ENCODE data around the gene PDK2.

PDK2 gene

GRCh38 chr17:50112694-50113093 is 17.5 kb downstream of the PDK2 start:
- Histone ChIP-seq H3K27me3 (ENCODE audit: control insufficient read depth, insufficient read depth, low read length) (no peaks in the 10 kb centered on the region), H3K36me3 (ENCODE audit: control insufficient read depth, insufficient read depth, low read length) (no peaks in the 10 kb centered on the region), H3K4me3 (ENCODE audit: low read depth, low read length) (no peak overlapping the region), H3K79me2 (no peaks in the 10 kb centered on the region), H3K9ac (no peak overlapping the region), H3K4me1 (peaks cover 20% of the 10 kb centered on the region), H2AFZ (no peak overlapping the region), H3K27ac (peak overlapping the region; percentile 59), H3K9me3 (ENCODE audit: control insufficient read depth, low read length) (no peaks in the 10 kb centered on the region), H3K4me2 (ENCODE audit: low read length) (no peak overlapping the region)
- TF ChIP-seq, protein P1, sequence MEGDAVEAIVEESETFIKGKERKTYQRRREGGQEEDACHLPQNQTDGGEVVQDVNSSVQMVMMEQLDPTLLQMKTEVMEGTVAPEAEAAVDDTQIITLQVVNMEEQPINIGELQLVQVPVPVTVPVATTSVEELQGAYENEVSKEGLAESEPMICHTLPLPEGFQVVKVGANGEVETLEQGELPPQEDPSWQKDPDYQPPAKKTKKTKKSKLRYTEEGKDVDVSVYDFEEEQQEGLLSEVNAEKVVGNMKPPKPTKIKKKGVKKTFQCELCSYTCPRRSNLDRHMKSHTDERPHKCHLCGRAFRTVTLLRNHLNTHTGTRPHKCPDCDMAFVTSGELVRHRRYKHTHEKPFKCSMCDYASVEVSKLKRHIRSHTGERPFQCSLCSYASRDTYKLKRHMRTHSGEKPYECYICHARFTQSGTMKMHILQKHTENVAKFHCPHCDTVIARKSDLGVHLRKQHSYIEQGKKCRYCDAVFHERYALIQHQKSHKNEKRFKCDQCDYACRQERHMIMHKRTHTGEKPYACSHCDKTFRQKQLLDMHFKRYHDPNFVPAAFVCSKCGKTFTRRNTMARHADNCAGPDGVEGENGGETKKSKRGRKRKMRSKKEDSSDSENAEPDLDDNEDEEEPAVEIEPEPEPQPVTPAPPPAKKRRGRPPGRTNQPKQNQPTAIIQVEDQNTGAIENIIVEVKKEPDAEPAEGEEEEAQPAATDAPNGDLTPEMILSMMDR (IDR thresholded peaks at IDR 0.05) = no peak

DNA sequence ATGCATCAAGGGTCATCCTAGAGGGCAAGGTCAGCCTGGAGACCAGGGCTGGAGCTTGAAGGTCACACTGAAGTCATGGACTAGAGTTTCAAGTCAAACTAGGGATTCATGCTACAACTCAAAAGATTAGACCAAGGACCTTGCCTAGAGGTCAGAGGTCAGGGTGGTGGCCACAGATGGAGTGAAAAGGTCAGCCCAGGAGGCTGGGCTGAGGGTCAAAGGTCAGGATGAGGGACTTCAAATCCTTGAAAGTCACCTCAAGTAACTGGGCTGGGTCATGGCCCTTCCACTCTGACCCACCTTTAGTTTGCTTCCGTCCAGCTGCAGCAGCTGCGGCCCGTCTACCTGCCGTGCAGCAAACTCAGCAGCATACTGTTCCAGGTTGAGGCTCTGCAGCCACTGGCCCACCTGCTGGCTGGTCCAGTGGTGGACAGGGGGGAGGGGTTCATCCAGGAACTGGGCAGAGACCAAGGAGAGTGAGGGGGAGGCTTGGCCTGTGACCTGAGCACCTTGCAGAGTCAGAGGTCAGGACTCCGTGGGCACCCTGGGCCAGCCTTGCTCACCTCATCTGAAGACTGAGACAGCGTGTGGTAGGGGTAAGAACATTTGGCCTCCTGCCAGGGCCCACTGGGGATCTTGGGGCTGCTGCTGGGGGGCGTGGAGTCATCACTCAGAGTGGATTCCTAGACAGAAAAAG is 18.6 kb downstream of the PDK2 start:
- no peak overlapping the region for H3K27ac ChIP-seq
- H3K4me3 ChIP-seq (ENCODE audit: low read depth, low read length) = no peak overlapping the region
- H3K4me1 ChIP-seq = peaks cover 20% of the 10 kb centered on the region

DNA sequence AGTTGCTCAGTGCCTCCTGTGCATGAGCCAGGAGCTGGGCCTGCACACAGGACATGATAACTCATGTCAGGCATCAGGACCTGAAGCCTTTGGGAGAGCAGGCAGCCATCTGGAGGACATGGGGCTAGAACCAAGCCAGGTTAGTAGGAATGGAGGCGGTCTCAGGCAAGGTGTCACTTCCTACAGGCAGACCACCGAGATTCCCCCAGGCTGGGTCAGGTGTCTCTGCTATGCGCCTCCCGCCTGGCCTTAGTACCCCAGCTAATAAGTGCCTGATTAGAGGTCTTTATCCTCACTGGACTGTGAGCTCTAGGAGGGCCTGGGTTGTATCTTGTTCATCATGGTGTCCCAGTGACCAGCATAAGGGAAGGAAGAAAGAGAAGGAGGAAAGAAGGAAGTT is 19.2 kb downstream of the PDK2 start:
- no peaks in the 10 kb centered on the region for H3K9me3 ChIP-seq (ENCODE audit: control insufficient read depth, low read length)
- no peaks in the 10 kb centered on the region for H3K27me3 ChIP-seq (ENCODE audit: control insufficient read depth, insufficient read depth, low read length)
- TF ChIP-seq, protein P1 (IDR thresholded peaks at IDR 0.05) = no peak
- no peaks in the 10 kb centered on the region for H3K79me2 ChIP-seq
- no peak overlapping the region for H3K4me3 ChIP-seq (ENCODE audit: low read depth, low read length)
- H3K27ac ChIP-seq = no peak overlapping the region
- H3K36me3 ChIP-seq (ENCODE audit: control insufficient read depth, insufficient read depth, low read length) = no peaks in the 10 kb centered on the region
- H3K4me2 ChIP-seq (ENCODE audit: low read length) = no peak overlapping the region
- no peak overlapping the region for H2AFZ ChIP-seq
- H3K9ac ChIP-seq = no peak overlapping the region
- H3K4me1 ChIP-seq = peaks cover 20% of the 10 kb centered on the region

More for the DNA sequence above, 18.6 kb downstream of the PDK2 start:
- no peak overlapping the region for H3K4me2 ChIP-seq (ENCODE audit: low read length)
- no peak overlapping the region for H2AFZ ChIP-seq
- H3K79me2 ChIP-seq = no peaks in the 10 kb centered on the region
- TF ChIP-seq, protein P1 (IDR thresholded peaks at IDR 0.05) = no peak
- H3K9ac ChIP-seq = no peak overlapping the region
- no peaks in the 10 kb centered on the region for H3K9me3 ChIP-seq (ENCODE audit: control insufficient read depth, low read length)
- no peaks in the 10 kb centered on the region for H3K27me3 ChIP-seq (ENCODE audit: control insufficient read depth, insufficient read depth, low read length)
- H3K36me3 ChIP-seq (ENCODE audit: control insufficient read depth, insufficient read depth, low read length) = no peaks in the 10 kb centered on the region

GRCh38 chr17:50114849-50115357 is 19.8 kb downstream of the PDK2 start:
- TF ChIP-seq, protein P1 (IDR thresholded peaks at IDR 0.05) = peak; percentile 42

GRCh38 chr17:50115756-50116155 is 20.6 kb downstream of the PDK2 start:
- Histone ChIP-seq H3K27ac (no peak overlapping the region), H3K36me3 (ENCODE audit: control insufficient read depth, insufficient read depth, low read length) (no peaks in the 10 kb centered on the region), H3K27me3 (ENCODE audit: control insufficient read depth, insufficient read depth, low read length) (no peaks in the 10 kb centered on the region), H3K4me2 (ENCODE audit: low read length) (no peak overlapping the region), H3K4me1 (peaks cover 20% of the 10 kb centered on the region), H3K9ac (no peak overlapping the region), H2AFZ (no peak overlapping the region), H3K4me3 (ENCODE audit: low read depth, low read length) (no peak overlapping the region), H3K9me3 (ENCODE audit: control insufficient read depth, low read length) (no peaks in the 10 kb centered on the region), H3K79me2 (no peaks in the 10 kb centered on the region)
- TF ChIP-seq, protein P1 (IDR thresholded peaks at IDR 0.05) = no peak

More at GRCh38 chr17:50114849-50115357, 19.8 kb downstream of the PDK2 start:
- no peak overlapping the region for H3K9ac ChIP-seq
- no peak overlapping the region for H3K4me3 ChIP-seq (ENCODE audit: low read depth, low read length)
- no peaks in the 10 kb centered on the region for H3K79me2 ChIP-seq
- H3K27me3 ChIP-seq (ENCODE audit: control insufficient read depth, insufficient read depth, low read length) = no peaks in the 10 kb centered on the region
- H3K4me2 ChIP-seq (ENCODE audit: low read length) = no peak overlapping the region
- H3K27ac ChIP-seq = no peak overlapping the region
- H3K36me3 ChIP-seq (ENCODE audit: control insufficient read depth, insufficient read depth, low read length) = no peaks in the 10 kb centered on the region
- H2AFZ ChIP-seq = no peak overlapping the region
- H3K9me3 ChIP-seq (ENCODE audit: control insufficient read depth, low read length) = no peaks in the 10 kb centered on the region
- peaks cover 20% of the 10 kb centered on the region for H3K4me1 ChIP-seq

All from parathyroid adenoma (tissue), 2 donors.